ENCODE measurements around the gene FAM131A. TPM values are rescaled to one million over a fixed set of nuclear protein-coding genes. Genes with fewer than 3 reads are reported as not detected.

The FAM131A gene
- total RNA-seq, 4 donors from 2014 or later: 13.2 to 42.6 (median 36.8) TPM

GRCh38 chr3:184372911-184373310 is 35.5 kb downstream of the FAM131A start:
- no peak for DNase-seq
- no peak for TF ChIP-seq POLR2A (IDR thresholded peaks at IDR 0.05)
- TF ChIP-seq, protein P1, sequence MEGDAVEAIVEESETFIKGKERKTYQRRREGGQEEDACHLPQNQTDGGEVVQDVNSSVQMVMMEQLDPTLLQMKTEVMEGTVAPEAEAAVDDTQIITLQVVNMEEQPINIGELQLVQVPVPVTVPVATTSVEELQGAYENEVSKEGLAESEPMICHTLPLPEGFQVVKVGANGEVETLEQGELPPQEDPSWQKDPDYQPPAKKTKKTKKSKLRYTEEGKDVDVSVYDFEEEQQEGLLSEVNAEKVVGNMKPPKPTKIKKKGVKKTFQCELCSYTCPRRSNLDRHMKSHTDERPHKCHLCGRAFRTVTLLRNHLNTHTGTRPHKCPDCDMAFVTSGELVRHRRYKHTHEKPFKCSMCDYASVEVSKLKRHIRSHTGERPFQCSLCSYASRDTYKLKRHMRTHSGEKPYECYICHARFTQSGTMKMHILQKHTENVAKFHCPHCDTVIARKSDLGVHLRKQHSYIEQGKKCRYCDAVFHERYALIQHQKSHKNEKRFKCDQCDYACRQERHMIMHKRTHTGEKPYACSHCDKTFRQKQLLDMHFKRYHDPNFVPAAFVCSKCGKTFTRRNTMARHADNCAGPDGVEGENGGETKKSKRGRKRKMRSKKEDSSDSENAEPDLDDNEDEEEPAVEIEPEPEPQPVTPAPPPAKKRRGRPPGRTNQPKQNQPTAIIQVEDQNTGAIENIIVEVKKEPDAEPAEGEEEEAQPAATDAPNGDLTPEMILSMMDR (IDR thresholded peaks at IDR 0.05): no peak
- no peaks in the 10 kb centered on the region for H3K36me3 ChIP-seq
- H3K9me3 ChIP-seq: no peaks in the 10 kb centered on the region
- H3K27me3 ChIP-seq: no peaks in the 10 kb centered on the region
- H3K4me1 ChIP-seq: no peaks in the 10 kb centered on the region
- no peak overlapping the region for H3K27ac ChIP-seq
- no peak overlapping the region for H3K4me3 ChIP-seq
- intact Hi-C loops (cut with DNase I; ENCODE audit: low total_unique reads): loop anchor here (10.0 kb wide), 2 partner anchors 142 to 172 kb away; no protein-coding TSS in a partner anchor

GRCh38 chr3:184373422-184373821 is 36.0 kb downstream of the FAM131A start:
- H3K27me3 ChIP-seq: no peaks in the 10 kb centered on the region
- DNase-seq: no peak

GRCh38 chr3:184375747-184376461 is 38.5 kb downstream of the FAM131A start:
- Histone ChIP-seq H3K36me3 (no peaks in the 10 kb centered on the region), H3K27me3 (no peaks in the 10 kb centered on the region), H3K4me3 (no peak overlapping the region), H3K27ac (no peak overlapping the region), H3K9me3 (no peaks in the 10 kb centered on the region), H3K4me1 (peaks cover 0 to 4% of the 10 kb centered on the region in 2 donors)
- no peak for TF ChIP-seq POLR2A (IDR thresholded peaks at IDR 0.05)
- intact Hi-C loops (cut with DNase I; ENCODE audit: low total_unique reads): loop anchor here (10.0 kb wide), 2 partner anchors 139 to 169 kb away; no protein-coding TSS in a partner anchor
- no peak for DNase-seq

More at GRCh38 chr3:184373422-184373821, 36.0 kb downstream of the FAM131A start:
- Histone ChIP-seq H3K27ac (no peak overlapping the region), H3K4me3 (no peak overlapping the region), H3K36me3 (no peaks in the 10 kb centered on the region), H3K4me1 (no peaks in the 10 kb centered on the region), H3K9me3 (no peaks in the 10 kb centered on the region)
- TF ChIP-seq, protein P1 (IDR thresholded peaks at IDR 0.05): no peak
- TF ChIP-seq POLR2A (IDR thresholded peaks at IDR 0.05): no peak
- intact Hi-C loops (cut with DNase I; ENCODE audit: low total_unique reads): loop anchor here (10.0 kb wide), 2 partner anchors 141 to 171 kb away; no protein-coding TSS in a partner anchor

GRCh38 chr3:184377374-184377773 is 40.0 kb downstream of the FAM131A start:
- TF ChIP-seq POLR2A (IDR thresholded peaks at IDR 0.05): no peak
- TF ChIP-seq, protein P1 (IDR thresholded peaks at IDR 0.05): no peak
- Histone ChIP-seq H3K9me3 (no peaks in the 10 kb centered on the region), H3K4me3 (no peak overlapping the region), H3K4me1 (peaks cover 0 to 4% of the 10 kb centered on the region in 2 donors), H3K27ac (peak overlapping the region in 1 of 2 donors; percentile 91), H3K36me3 (no peaks in the 10 kb centered on the region), H3K27me3 (no peaks in the 10 kb centered on the region)
- DNase-seq: no peak
- intact Hi-C loops (cut with DNase I; ENCODE audit: low total_unique reads): loop anchor here (10.0 kb wide), 2 partner anchors 137 to 167 kb away; no protein-coding TSS in a partner anchor

GRCh38 chr3:184377882-184378445 is 40.6 kb downstream of the FAM131A start, which contains the start of gene THPO:
THPO (minus strand) TSS chr3:184378207; CDS start chr3:184376259, 1,948 bp downstream.
- Histone ChIP-seq H3K9me3 (no peaks in the 10 kb centered on the region), H3K27ac (peak within 1 kb of the TSS; percentile 91 to 95), H3K4me1 (peaks cover 0 to 4% of the 10 kb centered on the region in 2 donors), H3K36me3 (no peaks in the 10 kb centered on the region), H3K27me3 (no peaks in the 10 kb centered on the region), H3K4me3 (no peak within 1 kb of the TSS)
- DNase-seq: peak in 1 of 2 donors; percentile 58
- intact Hi-C loops (cut with DNase I; ENCODE audit: low total_unique reads): loop anchor here (10.0 kb wide), 2 partner anchors 137 to 167 kb away; no protein-coding TSS in a partner anchor
- TF ChIP-seq, protein P1 (IDR thresholded peaks at IDR 0.05): no peak
- no peak for TF ChIP-seq POLR2A (IDR thresholded peaks at IDR 0.05)
